Activated gamma-delta T cell treated with Interleukin-2 at 50 U/mL for 16 hours (primary cell): Measurements from ENCODE around the gene WDFY4.

ENCODE experiments used
- DNase-seq: peaks from one replicate; pipeline ENCODE4 v3.0.0-alpha.2; 2020

The WDFY4 gene

DNA sequence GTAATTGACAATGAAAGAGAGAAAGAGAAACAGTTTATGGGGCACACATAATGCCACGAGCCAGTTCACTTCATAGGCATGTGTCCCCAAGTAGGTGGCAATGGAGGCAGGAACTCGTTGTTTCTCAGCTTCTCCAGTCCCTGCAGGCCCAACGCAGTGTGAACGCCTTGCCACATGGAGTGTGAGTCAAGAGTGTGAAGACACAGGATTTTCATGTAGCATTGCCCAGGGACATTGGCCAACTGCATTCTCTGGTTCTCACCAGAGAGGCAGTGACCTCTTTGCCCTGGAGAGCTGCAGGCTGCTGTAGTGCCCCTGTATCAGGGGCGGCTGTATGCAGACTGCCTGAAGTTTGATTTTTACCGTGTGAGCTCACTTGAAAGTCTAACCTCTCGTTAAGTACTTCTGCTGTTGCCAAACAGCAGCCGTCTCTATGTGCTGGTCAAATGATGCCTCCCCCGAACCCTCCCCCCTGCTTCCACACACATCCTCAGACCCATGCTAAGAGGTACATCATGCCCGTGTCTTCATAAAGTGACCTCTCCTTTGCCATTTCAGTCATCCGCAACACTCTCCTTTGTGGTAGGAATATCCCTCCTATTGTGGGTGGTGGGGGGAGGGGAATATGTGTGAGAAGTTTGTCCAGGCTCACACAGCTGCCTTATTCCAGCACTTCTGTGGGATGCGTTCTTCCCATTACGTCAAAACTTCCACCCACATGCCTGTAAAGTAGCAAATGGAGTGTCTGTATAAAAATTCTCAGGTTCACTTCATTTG is 242.3 kb downstream of the WDFY4 start:
- no peak for DNase-seq

DNA sequence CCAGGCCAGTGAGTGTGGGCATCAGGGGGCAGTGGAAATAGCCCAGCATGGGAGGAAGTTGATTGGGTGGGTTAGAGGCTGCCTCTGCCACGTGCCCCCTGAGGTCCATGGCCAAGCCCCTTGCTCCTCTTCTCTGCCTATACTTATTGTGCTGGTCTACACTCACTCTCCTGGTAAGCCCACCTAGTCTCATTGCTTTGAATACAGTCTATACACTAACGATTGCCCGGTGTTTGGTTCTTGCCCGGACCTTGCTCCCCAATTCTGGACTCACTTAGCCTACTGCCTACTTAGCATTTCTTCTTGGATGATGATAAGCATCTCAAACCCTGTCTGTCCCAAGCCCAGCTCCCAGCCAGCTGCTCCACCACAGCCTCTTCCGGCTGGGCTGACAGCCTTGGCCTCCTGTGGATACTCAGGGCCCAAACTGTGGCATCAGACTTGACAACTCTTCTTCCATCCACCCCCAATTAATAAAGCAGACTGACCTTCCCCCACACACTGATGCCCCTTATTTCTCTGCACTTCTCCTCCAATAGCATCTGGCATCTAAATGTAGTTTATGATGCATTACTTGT is 244.8 kb downstream of the WDFY4 start:
- no peak for DNase-seq

DNA sequence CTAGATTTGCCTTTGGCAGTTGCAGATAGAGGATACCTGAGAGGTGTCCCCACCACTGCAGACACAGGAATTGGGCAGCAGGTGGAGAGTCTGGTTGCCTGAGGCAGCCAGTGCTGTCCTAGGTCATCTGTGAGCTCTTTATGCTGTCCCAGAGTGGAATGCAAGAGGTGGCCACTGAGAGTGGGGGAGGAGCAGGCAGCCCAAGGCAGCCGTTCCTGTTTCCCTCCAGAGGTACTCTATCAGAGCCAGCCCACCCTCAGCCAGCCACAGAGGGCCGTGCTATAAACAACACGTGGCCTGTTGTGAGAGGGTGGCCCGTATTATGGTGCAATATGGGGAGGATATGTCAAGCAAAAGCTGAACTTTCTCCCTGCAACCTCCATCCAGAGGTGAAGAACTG is 246.5 kb downstream of the WDFY4 start:
- no peak for DNase-seq

DNA sequence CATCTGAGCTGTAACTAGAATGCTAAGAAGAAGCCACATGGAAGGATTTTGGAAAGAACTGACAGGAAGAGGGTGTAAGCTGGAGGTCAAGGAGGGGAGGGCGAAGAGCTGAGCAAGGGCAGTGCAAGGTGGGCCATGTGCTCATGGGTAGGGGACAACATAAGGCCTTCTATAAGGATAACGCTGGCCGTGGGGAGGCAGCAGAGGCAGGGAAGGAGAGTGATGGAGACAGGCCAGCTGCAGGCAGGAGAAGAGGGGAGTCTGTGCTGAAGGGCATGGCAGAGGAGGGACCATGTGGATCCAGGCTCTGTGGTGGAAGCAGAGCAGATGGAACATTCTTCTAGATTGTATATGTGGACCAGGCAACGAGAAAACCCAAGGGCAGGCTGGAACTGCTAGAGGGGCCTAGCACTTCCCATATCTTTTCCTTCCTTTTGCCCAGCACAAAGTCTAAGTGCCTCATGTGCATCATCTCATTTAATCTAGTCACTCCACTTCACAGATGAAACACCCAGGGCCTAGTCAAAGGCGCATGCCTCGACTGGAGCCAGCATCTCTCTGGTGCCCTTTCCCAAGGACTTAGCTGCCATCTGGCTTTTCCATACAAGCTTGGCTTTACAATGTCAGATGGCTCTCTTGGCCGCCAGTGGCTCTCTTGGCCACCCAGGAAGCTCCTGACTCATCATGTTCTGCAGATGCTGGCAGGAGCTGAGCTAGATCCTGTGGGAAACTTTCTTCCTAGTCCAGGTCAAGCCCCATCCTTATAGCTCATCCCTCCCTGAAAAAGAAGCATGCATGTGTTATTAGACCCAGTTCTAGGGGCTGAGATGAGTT is 248.4 kb downstream of the WDFY4 start:
- no peak for DNase-seq

DNA sequence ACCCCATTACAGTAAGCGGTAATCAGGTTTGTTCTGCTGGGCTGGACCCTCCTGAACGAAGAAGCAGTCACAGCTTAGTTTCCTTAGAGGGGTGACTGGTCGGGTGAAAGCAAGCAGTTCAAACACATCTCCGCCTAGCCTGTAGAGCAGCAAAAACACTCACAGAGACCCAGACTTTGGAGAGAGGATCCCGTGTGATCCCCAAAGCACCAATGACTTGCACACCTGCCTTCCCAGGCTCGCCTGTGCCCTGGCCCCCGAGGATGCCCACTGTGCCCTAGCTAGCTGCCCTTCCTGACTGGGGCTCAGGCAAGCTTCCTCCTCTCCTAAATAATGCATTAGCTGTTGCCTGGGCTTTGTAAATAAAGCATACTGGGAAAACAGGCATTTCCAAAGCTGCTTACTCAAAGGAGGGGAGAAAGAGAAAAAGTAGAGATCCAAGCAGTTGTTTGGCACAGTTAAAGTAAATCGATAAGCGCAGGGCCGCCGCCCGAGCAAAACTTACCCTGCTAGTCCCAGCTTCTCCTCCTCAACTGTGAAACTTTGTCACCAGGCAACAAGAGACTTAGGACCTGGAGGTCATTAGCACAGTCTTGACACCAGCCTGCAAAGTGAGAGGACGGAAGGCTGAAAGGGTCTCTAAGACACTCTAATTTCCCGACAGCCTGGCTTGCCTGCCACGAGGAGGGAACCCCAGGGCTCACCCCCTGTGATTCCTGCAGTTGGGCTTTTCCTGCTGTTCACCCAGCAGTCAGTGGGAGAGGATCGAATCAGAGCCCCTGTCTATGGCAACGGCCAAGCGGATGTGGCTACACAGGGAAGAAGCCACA is 250.2 kb downstream of the WDFY4 start:
- no peak for DNase-seq

DNA sequence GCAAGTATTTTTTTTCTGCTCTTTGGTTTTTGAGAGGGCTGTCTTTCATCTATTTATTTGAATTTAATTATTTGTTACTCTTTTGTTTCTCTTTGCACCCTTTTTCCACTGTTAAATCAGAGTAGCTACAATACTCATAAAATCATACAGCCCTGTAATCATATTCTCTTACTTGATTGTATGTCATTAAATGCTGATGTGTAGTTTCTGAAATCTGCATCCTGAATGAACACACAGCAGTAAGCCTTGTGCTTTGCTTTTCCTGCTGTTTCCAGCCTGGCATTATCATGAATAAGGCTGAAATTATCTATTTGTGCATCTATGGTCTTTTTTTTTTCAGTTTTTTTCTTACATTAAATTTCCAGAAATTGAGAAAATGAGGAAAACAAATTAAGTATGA is 250.9 kb downstream of the WDFY4 start:
- no peak for DNase-seq

DNA sequence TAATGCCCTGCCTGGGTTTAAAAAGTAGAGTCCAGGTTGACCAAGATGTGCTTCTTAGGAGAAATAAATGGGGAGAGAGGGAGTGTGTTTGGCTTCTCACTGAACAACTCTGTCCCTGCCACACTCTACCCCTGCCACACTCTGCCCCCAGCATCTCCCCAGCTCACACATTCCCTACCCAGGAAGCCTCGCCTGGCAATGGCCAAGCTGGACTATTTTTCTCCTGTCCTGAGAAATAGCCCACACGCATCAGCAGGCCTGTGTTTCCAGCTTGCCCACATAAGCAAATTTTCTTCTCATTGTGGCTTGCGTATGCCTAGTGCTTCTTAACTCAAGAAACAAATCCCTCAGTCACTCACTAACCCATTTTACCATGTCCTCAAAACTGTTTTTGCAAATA is 253.1 kb downstream of the WDFY4 start:
- no peak for DNase-seq

DNA sequence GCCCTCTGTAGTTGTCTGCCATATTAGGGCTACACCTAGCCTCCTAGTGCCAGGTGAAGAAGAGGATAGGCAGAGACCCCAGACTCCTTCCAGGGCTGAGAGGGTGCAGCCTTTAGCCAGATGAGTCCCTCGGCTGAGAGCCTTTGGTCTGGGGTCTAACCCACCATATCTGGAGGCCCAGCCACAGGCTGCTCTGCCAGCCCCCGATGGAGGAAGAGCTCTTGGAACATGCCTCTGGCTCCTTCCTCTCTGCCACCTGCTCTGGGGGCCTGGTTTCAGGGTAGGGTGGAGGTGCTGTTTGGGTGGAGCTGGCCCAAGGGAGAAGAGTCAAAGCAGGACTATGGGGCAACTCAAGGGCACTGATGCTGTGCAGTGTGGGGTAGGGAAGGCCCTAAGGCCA is 253.6 kb downstream of the WDFY4 start:
- DNase-seq, result no peak

DNA sequence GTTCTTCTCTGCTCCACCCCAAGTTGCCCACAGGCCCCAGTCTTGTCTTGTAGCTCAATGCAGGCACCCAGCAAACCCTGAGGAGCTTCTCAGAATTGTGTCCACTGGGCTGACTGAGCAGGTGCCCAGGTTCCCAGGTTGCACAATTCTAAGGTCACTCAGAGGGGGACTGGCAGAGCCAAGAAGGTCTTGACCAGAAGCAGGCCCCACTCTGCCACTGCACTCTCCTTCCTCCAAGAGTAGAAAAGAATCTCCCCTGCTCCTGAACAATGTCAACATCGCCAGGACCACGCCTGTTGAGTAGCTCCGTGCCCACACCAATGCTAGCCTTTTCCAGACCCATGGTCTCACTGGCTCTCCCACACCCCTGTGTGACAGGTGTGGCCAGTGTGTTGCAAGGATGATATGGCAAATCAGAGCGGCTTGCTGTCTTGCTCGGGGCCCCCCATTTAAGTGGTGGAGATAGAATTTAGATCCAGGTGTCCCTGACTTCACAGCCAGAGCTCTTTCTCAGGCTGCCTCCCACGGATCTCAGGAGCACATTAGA is 254.4 kb downstream of the WDFY4 start:
- DNase-seq, result no peak

DNA sequence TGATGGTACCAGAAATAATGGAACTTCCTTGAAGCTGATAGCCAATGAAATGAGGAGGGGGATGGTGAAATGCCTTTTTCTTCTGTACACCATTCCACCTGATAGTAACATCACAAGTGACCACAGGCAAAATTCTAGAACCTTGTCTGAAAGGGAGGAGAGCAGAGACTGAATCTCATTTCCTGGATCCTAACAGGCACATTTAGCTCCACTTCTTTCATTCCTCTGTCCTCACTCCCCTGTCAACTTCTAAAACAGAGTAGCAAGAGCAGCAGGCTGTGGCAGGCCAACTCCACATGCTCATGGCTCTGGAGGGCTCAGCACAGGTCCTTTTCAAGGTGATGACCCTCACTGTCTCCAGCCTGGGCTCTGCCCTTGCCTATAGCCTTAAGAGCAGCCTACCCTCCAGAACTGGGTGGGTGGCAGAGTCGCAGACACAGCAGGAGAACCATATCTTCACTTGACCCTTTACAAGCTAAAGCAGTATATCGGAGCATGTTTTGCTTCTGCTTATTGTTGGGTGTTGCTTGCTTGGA is 255.2 kb downstream of the WDFY4 start, which contains the start of gene LRRC18:
Gene LRRC18 (minus strand): TSS at position 51 of the 536 bp plus-strand sequence. CDS start 25,685 bp downstream, outside the sequence.
- DNase-seq, result no peak

DNA sequence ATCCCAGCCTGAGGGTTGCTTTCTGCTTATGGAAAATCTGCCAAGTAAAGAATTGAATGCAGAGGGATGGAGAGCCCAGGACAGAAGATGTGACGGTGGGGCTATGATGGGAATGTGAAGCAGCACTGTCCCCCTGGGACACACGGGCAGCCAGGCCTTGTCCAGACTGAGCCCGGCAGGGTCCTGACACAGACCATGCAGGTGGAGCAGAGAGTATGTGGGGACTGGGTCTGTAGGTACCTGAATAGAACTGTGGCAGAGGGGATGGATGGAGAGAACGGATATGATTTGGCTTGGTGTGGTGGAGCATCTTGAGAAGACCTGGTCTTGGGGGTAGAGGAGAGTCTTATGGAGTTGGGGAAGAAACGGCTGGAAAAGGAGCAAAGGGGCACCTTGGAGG is 255.7 kb downstream of the WDFY4 start:
- DNase-seq, result no peak

DNA sequence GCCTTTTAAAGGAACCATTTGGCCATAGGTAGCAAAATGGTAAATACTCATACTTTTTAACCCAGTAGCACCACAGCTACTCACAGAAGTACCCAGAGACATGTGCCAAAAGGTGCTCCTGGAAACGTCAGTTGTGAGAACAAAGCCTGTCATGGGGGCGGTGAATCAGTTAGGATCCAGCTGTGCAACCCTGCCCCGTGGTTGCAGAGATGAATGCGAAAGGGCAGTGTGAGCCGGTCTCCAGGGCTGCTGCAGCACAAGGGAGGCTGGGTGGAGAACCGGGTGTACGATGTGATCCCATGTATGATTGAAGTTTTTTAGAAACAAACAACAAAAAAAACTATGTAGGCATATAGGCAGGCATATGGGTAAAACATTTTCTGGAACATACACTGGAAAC is 256.3 kb downstream of the WDFY4 start:
- no peak for DNase-seq

DNA sequence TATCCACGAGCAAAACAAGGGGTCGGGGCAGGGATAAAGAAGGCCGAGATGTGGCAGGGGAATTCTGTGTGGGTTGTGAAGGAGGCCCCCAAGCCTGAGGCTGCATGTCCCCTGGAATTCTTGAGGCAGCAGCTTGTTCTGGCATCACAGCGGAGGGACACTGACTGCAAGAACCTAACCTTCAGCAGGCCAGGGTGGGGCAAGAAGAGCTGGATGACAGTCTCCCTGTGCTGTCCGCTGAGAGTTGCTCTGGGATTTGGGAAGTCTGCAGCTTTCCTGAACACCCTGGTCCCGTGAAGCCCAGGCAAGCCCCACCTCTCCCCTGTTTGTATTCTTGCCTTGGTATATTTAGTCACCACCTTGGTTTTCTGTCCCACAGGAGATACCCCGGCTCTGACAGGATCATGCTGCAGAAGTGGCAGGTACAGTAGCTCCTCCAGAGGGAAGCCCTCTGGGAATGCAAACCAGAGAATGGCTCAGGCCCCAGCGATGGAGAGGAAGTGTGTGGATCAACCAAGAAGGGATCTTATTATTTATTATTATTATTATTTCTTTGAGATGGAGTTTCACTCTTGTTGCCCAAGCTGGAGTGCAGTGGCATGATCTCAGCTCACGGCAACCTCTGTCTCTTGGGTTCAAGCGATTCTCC is 256.9 kb downstream of the WDFY4 start:
- no peak for DNase-seq

DNA sequence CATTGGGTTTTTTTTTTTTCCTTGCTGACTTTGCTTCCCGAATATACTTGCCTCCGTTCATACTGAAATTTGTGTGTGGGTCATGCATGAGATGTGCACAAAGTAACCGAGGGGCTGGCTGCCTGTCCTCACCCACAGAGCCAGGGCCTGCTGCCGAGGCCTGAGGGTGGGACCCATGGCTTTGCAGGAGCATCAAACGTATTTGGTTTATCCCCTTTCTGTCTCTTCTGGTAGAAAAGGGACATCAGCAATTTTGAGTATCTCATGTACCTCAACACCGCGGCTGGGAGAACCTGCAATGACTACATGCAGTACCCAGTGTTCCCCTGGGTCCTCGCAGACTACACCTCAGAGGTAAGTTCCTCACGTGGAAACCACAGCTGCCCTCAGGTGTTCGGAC is 258.4 kb downstream of the WDFY4 start:
- DNase-seq, result no peak

DNA sequence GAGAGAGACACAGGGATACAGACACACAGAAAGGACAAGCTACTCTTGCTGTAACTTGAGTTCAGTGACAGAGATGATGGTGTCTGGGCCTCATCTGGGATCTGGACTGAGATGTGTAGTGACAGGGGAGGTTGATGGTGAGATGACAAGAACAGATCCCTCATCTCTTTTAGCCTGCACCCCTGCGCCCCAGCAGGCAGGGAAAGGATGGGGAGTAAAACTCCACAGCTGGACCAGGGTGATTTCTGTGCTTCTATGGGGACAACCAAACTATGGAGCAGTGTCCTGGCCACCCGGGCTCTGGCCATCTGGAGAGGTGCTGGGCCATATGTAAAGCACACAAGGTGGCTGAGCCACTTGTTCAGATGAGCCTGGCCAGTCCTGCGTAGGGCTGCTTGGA is 259.5 kb downstream of the WDFY4 start:
- no peak for DNase-seq

DNA sequence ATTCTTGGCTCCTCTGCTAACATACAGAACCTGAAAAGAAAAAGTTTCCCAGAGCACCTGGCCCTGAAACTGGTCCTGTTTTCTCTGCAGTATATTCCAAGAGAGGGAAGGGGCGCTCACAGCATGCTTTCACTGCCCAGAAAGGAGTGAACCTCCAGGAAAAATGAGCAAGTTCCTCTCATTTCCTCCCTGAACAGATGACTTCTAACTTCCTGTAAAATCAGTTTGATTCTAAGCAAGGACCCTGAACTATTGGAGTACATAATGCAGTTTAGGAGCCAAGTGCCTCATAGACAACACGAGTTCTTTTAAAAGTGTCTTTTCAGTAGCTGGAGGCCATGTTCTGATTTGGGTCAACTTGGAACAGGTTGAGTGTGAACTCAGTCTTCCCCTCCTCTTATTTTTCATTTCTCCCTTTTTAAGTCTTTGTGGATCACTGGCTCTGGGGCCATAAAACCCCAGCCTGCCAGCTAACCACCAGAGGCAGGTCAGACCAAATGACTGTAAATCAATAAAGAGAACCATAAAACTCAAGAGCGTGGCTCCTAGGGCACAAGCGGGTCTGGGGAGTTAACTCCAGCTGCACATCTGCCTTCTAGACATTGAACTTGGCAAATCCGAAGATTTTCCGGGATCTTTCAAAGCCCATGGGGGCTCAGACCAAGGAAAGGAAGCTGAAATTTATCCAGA is 260.9 kb downstream of the WDFY4 start:
- DNase-seq, result no peak

DNA sequence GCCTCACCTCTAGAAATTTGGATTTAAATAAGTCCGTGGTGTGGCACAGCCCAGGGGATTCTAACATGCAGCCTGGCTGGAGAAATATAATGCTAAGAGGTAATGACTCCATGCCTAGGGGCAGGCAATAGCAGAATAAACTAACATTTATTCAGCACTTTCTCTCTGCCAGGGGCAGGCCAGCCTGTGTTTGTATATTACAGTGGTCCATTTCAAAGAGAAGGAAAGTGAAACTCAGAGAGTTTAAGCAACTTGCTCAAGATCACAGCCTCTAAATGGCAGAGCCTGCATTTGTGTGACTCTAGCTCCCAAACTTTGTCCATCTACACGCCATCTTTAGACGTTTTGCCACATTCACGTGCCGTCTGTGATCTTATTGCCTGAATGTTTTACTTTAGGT is 261.7 kb downstream of the WDFY4 start:
- no peak for DNase-seq

DNA sequence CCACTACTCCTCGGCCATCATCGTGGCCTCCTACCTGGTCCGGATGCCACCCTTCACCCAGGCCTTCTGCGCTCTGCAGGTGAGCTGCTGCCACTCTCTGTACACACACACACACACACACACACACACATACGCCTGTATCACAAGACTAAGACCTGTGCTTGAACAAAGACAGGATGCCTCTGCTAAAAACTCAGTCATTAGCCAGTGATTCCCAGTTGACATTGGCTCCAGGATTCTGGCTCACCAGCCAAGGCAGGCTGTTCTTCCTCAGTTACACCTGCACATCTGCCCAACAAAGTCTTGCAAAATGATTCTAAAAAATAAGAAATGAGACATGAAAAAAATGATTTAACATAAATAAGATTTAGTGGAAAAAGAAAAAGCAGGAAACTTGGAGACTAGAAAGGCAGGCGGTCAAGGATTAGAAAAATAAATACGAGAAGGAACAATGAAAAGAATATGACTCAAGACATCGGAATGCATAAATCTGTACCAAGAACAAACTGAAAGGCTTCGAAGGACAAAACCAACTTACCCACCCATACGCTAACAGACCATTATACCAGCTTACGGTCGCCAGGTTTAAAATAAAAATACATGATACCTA is 262.3 kb downstream of the WDFY4 start:
- no peak for DNase-seq

DNA sequence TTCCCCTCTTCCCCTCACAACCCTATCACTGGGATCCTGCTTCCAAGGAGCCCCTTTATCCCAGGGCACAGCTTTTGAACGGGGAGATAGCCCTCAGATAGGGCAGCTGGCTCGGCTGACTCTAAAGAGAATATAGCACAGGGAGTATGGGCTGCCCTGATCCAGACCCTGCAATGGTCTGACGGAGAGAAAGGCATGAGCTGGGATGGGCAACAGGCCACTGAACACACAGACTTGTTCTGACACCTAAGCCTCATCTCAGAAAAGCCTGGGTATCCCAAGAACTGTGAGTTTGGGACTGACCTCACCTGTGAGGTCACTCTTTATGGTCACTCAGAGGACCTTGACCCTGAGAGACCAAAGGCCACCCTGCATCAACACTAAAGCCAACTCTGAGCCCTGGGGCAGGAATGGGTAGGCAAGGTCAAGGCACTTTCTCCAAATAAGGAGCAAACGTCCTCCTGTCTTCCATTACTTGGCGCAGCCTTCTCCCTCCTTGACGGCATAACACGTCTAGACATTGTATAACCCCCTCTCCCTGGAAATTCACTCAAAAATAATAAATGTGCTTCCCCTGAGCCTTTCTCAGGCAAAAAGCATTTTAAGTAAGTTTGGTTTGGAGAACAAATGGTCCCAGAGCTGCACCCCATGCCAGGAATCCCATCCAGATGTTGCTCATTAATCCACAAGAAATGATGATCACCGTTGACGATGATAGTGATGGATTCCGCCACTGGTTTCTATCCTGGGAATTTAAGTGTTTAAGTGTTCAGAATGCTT is 263.2 kb downstream of the WDFY4 start:
- DNase-seq, result no peak

DNA sequence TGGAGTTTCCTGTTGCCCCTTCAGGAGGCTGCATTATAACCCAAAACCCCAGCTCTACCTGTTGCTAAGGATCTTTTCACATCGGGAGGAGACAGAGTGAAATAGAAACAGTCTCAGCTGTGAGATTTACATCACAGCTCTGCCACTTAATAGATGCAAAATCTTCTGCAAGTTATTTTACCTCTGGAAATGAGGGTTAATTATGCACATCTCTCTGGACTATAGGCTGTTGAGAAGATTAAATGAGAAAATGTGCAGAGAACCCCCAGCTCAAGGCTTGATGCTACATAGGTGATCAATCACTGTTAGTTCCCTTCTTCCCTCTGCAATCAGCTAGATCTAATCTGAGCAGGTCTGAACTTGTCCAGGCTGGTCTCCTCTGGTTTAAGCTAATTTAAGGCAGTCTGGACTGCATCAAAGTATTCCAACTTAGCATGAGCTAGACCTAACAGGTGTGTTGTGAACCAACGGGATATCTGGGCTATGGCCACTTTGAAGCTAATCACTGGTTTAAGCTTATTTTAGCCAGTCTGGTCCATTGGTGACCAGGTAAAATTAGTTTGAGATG is 263.9 kb downstream of the WDFY4 start:
- DNase-seq, result no peak
